HepG2 (cell line): ENCODE results near the gene CCL27. TPM values are rescaled to one million over a fixed set of nuclear protein-coding genes. Genes with fewer than 3 reads are reported as not detected.

ENCODE experiments used
- ATAC-seq: fragments of 200-7000 bp; cut with Tn5 transposase; 3 replicates; pipeline ENCODE4 v1.9.1; 2020; ENCODE audit warnings: mild to moderate bottlenecking, moderate library complexity
- BruUV-seq: library from RNA; stranded (reverse); fragments of 400-500 nt; replicated peaks from 2 replicates; lab custom pipeline; 2021; lab: Mats Ljungman, UMichigan
- CTCF ChIA-PET: fragments of 300-600 bp; formaldehyde crosslinking; extraction: SDS; loops from one replicate; lab custom pipeline; 2021; ENCODE audit warnings: low total read pairs, inconsistent platforms, low intra/inter-chr PET ratio; lab: Yijun Ruan, JAX
- POLR2A ChIA-PET: fragments of 350-600 bp; sonication (Branson Sonifier 250); formaldehyde crosslinking; loops from one replicate; lab custom pipeline; 2020; ENCODE audit warnings: antibody characterized with exemption, inconsistent platforms; lab: Yijun Ruan, JAX
- DNase-seq: peaks from one replicate; pipeline ENCODE4 v3.0.0-alpha.2; 2015; ENCODE audit warnings: low spot score
- FAIRE-seq: peaks from 3 replicates; lab custom pipeline; 2011; peaks lifted over from hg19 to GRCh38; lab: Jason Lieb, UNC
- H2AFZ ChIP-seq: one replicate; pipeline ENCODE4 v1.6.1; 2011; ENCODE audit warnings: low read length, inconsistent platforms
- H3K27ac ChIP-seq: fragments of 300-600 bp; 3 replicates; pipeline ENCODE4 v1.8.0; 2011; ENCODE audit warnings: mixed run types, mild to moderate bottlenecking, mixed read lengths, low read length, inconsistent platforms; ENCODE audit not compliant: insufficient read depth; ENCODE audit errors: extremely low read length
- H3K27me3 ChIP-seq, 2 experiments: fragments of 200-600 bp in 1 of 2; 2 replicates in 1 of 2; 3 replicates in 1 of 2; pipeline versions ENCODE4 v1.6.0 to v1.8.0; 2011; ENCODE audit warnings: low read length in 2 of 2, mild to moderate bottlenecking in 2 of 2, moderate library complexity in 2 of 2, inconsistent platforms in 1 of 2; ENCODE audit not compliant: insufficient read depth in 2 of 2, control insufficient read depth in 1 of 2
- H3K36me3 ChIP-seq, 2 experiments: fragments of 200-600 bp in 1 of 2; replicated peaks in 1 of 2; 2 replicates in 1 of 2; 3 replicates in 1 of 2; pipeline versions ENCODE4 v1.5.1 to v1.8.0; 2011; ENCODE audit warnings: low read length in 2 of 2, inconsistent platforms in 1 of 2; ENCODE audit not compliant: insufficient read depth in 2 of 2, control insufficient read depth in 1 of 2
- H3K4me1 ChIP-seq: 2 replicates; pipeline ENCODE4 v1.5.1; 2012; ENCODE audit warnings: low read length, inconsistent platforms; ENCODE audit not compliant: insufficient read depth
- H3K4me2 ChIP-seq: 2 replicates; pipeline ENCODE4 v1.6.0; 2011; ENCODE audit warnings: low read depth, low read length, inconsistent platforms
- H3K4me3 ChIP-seq, 3 experiments: fragments of 200-600 bp in 1 of 3; sonication (generic), shearing (Covaris generic) in 1 of 3; replicated peaks in 1 of 3; 2 replicates each; pipeline ENCODE4 v1.5.1; 2011 to 2016; ENCODE audit warnings: low read length in 3 of 3, inconsistent platforms in 2 of 3, low read depth in 2 of 3, mild to moderate bottlenecking in 2 of 3, control low read depth in 1 of 3, mixed read lengths in 1 of 3; ENCODE audit not compliant: insufficient read depth in 1 of 3
- H3K79me2 ChIP-seq: one replicate; pipeline ENCODE4 v1.6.1; 2011; ENCODE audit warnings: low read length, inconsistent platforms; ENCODE audit not compliant: insufficient read depth
- H3K9ac ChIP-seq: 2 replicates; pipeline ENCODE4 v1.6.0; 2011; ENCODE audit warnings: mild to moderate bottlenecking, low read depth, low read length, inconsistent platforms; ENCODE audit not compliant: insufficient read depth
- H3K9me3 ChIP-seq: 2 replicates; pipeline ENCODE4 v1.5.1; 2012; ENCODE audit warnings: mild to moderate bottlenecking, low read length
- H4K20me1 ChIP-seq: 2 replicates; pipeline ENCODE4 v1.6.0; 2011; ENCODE audit warnings: inconsistent platforms, mild to moderate bottlenecking, low read length, moderate library complexity; ENCODE audit not compliant: insufficient read depth
- CAMTA2 ChIP-seq: sonication (generic); formaldehyde crosslinking; IDR thresholded peaks from 2 replicates; pipeline ENCODE4 v1.4.0; 2020; ENCODE audit warnings: mild to moderate bottlenecking, missing genetic modification reagents, borderline replicate concordance
- CENPX ChIP-seq: sonication (generic); formaldehyde crosslinking; IDR thresholded peaks from 2 replicates; pipeline ENCODE4 v1.9.0; 2021; ENCODE audit warnings: mild to moderate bottlenecking, missing genetic modification reagents, moderate library complexity
- CHD4 ChIP-seq: fragments of 200-600 bp; sonication (generic); IDR thresholded peaks from 2 replicates; pipeline ENCODE4 v1.7.0; 2017; ENCODE audit warnings: mild to moderate bottlenecking, low read length, borderline replicate concordance
- CREM ChIP-seq, 2 experiments: sonication (generic) in 1 of 2; formaldehyde crosslinking in 1 of 2; IDR thresholded peaks; 2 replicates each; pipeline versions ENCODE4 v1.4.0 to v1.6.1; 2016 to 2020; ENCODE audit warnings: antibody characterized with exemption in 1 of 2, mild to moderate bottlenecking in 1 of 2, missing genetic modification reagents in 1 of 2
- GZF1 ChIP-seq: sonication (generic); formaldehyde crosslinking; IDR thresholded peaks from 2 replicates; pipeline ENCODE4 v1.5.1; 2020; ENCODE audit warnings: mild to moderate bottlenecking, missing genetic modification reagents
- MED13 ChIP-seq: sonication (generic); formaldehyde crosslinking; IDR thresholded peaks from 2 replicates; pipeline ENCODE4 v1.5.0; 2020; ENCODE audit warnings: missing genetic modification reagents
- MZF1 ChIP-seq: sonication (generic); formaldehyde crosslinking; IDR thresholded peaks from 2 replicates; pipeline ENCODE4 v1.8.1; 2023; ENCODE audit warnings: mild to moderate bottlenecking, missing genetic modification reagents, borderline replicate concordance
- NFIC ChIP-seq: IDR thresholded peaks from 2 replicates; pipeline ENCODE4 v1.6.1; 2012; ENCODE audit warnings: mild to moderate bottlenecking, low read length, inconsistent platforms
- PHF20 ChIP-seq: sonication (generic); formaldehyde crosslinking; IDR thresholded peaks from 2 replicates; pipeline ENCODE4 v1.5.0; 2020; ENCODE audit warnings: mild to moderate bottlenecking, missing genetic modification reagents
- SRY ChIP-seq: sonication (generic); formaldehyde crosslinking; IDR thresholded peaks from 2 replicates; pipeline ENCODE4 v1.8.0; 2022; ENCODE audit warnings: mild to moderate bottlenecking, missing genetic modification reagents
- SUZ12 ChIP-seq: fragments of 150-350 bp; IDR thresholded peaks from 2 replicates; pipeline ENCODE4 v1.6.1; 2014; ENCODE audit warnings: low read depth, low read length
- TBX3 ChIP-seq: fragments of 450-650 bp; IDR thresholded peaks from 2 replicates; pipeline ENCODE4 v1.6.1; 2017; ENCODE audit warnings: antibody characterized with exemption, mild to moderate bottlenecking, inconsistent platforms, borderline replicate concordance
- TCF7 ChIP-seq: sonication (generic); IDR thresholded peaks from 2 replicates; pipeline ENCODE4 v1.6.1; 2016; ENCODE audit warnings: antibody characterized with exemption, low read depth
- ZFX ChIP-seq: sonication (generic); formaldehyde crosslinking; IDR thresholded peaks from 2 replicates; pipeline ENCODE4 v1.4.0; 2020; ENCODE audit warnings: mild to moderate bottlenecking, low read depth, missing genetic modification reagents, moderate library complexity
- ZNF10 ChIP-seq: sonication (generic); formaldehyde crosslinking; IDR thresholded peaks from 2 replicates; pipeline ENCODE4 v1.4.0; 2020; ENCODE audit warnings: mild to moderate bottlenecking, low read depth, missing genetic modification reagents, borderline replicate concordance
- ZNF274 ChIP-seq: sonication (generic); formaldehyde crosslinking; IDR thresholded peaks from 2 replicates; pipeline ENCODE4 v1.5.1; 2020; ENCODE audit warnings: mild to moderate bottlenecking, missing genetic modification reagents
- ZNF441 ChIP-seq: sonication (generic); formaldehyde crosslinking; IDR thresholded peaks from 2 replicates; pipeline ENCODE4 v1.7.0; 2021; ENCODE audit warnings: missing genetic modification reagents, borderline replicate concordance
- ZNF563 ChIP-seq: sonication (generic); formaldehyde crosslinking; IDR thresholded peaks from 2 replicates; pipeline ENCODE4 v1.8.0; 2022; ENCODE audit warnings: mild to moderate bottlenecking, moderate library complexity, missing genetic modification reagents
- ZNF589 ChIP-seq: sonication (generic); formaldehyde crosslinking; conservative IDR thresholded peaks from 2 replicates; pipeline ENCODE4 v1.8.0; 2022; ENCODE audit warnings: mild to moderate bottlenecking, moderate library complexity, missing genetic modification reagents
- ZNF749 ChIP-seq: sonication (generic); formaldehyde crosslinking; IDR thresholded peaks from 2 replicates; pipeline ENCODE4 v1.8.0; 2022; ENCODE audit warnings: mild to moderate bottlenecking, missing genetic modification reagents, moderate library complexity, borderline replicate concordance
- ZNF761 ChIP-seq: sonication (generic); formaldehyde crosslinking; conservative IDR thresholded peaks from 2 replicates; pipeline ENCODE4 v1.4.0; 2020; ENCODE audit warnings: mild to moderate bottlenecking, missing genetic modification reagents
- ZNF850 ChIP-seq: sonication (generic); formaldehyde crosslinking; conservative IDR thresholded peaks from 2 replicates; pipeline ENCODE4 v1.9.0; 2021; ENCODE audit warnings: mild to moderate bottlenecking, missing genetic modification reagents
- WGBS: methylation state at CpG from one replicate; pipeline ENCODE4 v1.1.6; 2017; ENCODE audit warnings: low lambda C conversion rate; 5-methylcytosine and 5-hydroxymethylcytosine counted together
- in situ Hi-C: cut with HindIII; loops from 2 replicates; pipeline ENCODE4 v1.10.0; 2017; ENCODE audit warnings: low pct_unique_long_range_greater_than_20kb; ENCODE audit not compliant: extremely low pct_ligation_motif_present
- intact Hi-C: fragments of 100-400 bp; cut with micrococcal nuclease; formaldehyde crosslinking; loops from one replicate; pipeline ENCODE4 v1.10.0; 2022; ENCODE audit not compliant: unreplicated experiment
- polyA plus RNA-seq, 8 experiments: library from polyadenylated mRNA; depleted of rRNA in 3 of 8; stranded (reverse) in 7 of 8; unstranded in 1 of 8; fragments of >200 nt; fragmentation: Illumina TruSeq in 4 of 8; extraction: Trizol in 4 of 8; gene quantifications; 2 replicates each; pipeline versions ENCODE4 v1.2.1 to v1.2.3, GENCODE V29; 2011 to 2016; ENCODE audit warnings: low read depth in 4 of 8, missing spikeins in 1 of 8, mixed read lengths in 1 of 8; ENCODE audit not compliant: insufficient read depth in 1 of 8
- total RNA-seq, 5 experiments: library from RNA; depleted of rRNA; stranded (reverse); fragments of >200 nt; fragmentation: Illumina TruSeq; extraction: Trizol; gene quantifications; 2 replicates each; pipeline ENCODE4 v1.2.3, GENCODE V29; 2016; ENCODE audit warnings: low read depth in 1 of 5
- TF ChIP-seq, protein P1 (sequence below): sonication (generic); formaldehyde crosslinking; IDR thresholded peaks from 2 replicates; pipeline ENCODE4 v1.5.0; 2020; ENCODE audit warnings: mild to moderate bottlenecking, missing genetic modification reagents, borderline replicate concordance
- TF ChIP-seq, protein P2 (sequence below): sonication (generic); formaldehyde crosslinking; IDR thresholded peaks from 2 replicates; pipeline ENCODE4 v1.5.0; 2020; ENCODE audit warnings: missing genetic modification reagents

CCL27 gene
- total and polyA plus RNA-seq, 2 of the 13 experiments (the other 11 are each of a cell fraction or from before 2014, with no cell fraction given) = not detected

DNA sequence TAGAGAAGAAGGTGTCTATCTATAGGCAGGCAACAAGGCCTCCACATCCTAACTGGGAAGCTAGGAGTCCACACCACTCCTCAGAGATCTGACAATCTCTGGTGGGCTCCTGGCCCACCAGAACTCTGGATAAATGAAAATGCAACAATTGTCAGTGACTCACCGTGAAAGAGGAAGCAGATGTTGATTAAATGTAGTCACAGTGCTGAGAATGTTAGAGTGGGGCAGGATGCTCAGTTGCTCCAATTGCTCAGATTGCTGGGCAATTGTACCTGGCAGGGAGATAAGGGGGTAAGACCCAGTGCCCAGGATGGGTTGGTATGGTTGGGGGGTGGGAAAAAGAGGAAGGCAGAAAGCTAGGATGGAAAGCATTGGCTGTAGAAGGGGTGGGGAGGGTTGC is 24.3 kb upstream of the CCL27 start (continued):
- TF ChIP-seq ZNF274 (CRISPR knock-in tag) (no peak), ZNF563 (CRISPR knock-in tag) (no peak), CHD4 (no peak), TBX3 (no peak), ZNF761 (CRISPR knock-in tag) (no peak), CENPX (CRISPR knock-in tag) (no peak), ZNF441 (no peak), CAMTA2 (CRISPR knock-in tag) (no peak), SRY (no peak), ZNF589 (no peak)
- TF ChIP-seq, protein P1, sequence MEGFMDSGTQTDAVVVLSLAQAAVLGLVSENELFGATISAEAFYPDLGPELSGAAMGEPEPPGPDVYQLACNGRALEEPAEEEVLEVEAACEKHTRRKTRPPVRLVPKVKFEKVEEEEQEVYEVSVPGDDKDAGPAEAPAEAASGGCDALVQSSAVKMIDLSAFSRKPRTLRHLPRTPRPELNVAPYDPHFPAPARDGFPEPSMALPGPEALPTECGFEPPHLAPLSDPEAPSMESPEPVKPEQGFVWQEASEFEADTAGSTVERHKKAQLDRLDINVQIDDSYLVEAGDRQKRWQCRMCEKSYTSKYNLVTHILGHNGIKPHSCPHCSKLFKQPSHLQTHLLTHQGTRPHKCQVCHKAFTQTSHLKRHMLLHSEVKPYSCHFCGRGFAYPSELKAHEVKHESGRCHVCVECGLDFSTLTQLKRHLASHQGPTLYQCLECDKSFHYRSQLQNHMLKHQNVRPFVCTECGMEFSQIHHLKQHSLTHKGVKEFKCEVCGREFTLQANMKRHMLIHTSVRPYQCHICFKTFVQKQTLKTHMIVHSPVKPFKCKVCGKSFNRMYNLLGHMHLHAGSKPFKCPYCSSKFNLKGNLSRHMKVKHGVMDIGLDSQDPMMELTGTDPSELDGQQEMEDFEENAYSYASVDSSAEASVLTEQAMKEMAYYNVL (CRISPR knock-in tag) = no peak

DNA sequence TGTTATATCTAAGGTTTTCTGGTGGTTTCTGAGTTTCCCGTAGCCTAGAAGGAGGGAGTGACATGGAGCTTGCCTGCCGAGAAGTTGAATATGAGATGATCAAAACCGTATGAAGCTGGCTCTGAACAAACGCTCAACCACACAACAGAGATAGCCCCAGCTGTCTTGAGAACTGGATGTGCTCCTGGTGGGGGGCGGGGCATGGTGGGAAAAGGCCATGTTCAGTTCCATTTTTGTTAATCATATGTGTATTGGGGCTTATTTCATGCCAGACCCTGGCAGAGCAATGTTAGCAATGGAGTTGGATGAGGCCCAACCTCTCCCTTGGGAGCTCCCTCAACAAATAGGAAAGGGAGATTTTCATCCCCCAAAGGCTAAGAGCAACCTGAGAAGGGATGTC is 23.8 kb upstream of the CCL27 start:
- no TSS peak for BruUV-seq
- H3K9ac ChIP-seq = no peak overlapping the region
- H3K79me2 ChIP-seq = no peaks in the 10 kb centered on the region
- ChIA-PET POLR2A (no interaction called here), CTCF (interaction anchor here (0.7 kb wide), 1 partner anchor 22 kb away, joined by 3 read pairs; no protein-coding TSS in a partner anchor)
- FAIRE-seq (no peak), DNase-seq (no peak), ATAC-seq (no peak)
- in situ Hi-C loops (no loop called here), intact Hi-C loops (no loop called here)
- H4K20me1 ChIP-seq = no peaks in the 10 kb centered on the region
- no peak overlapping the region for H3K4me2 ChIP-seq
- no peak overlapping the region for H3K4me3 ChIP-seq
- peaks cover 56% of the 10 kb centered on the region for H3K4me1 ChIP-seq
- H3K27ac ChIP-seq = no peak overlapping the region
- H3K36me3 ChIP-seq = no peaks in the 10 kb centered on the region
- WGBS = 81% methylated on average over 5 of the region's 5 CpGs
- H2AFZ ChIP-seq = no peak overlapping the region
- H3K27me3 ChIP-seq = no peaks in the 10 kb centered on the region
- no peaks in the 10 kb centered on the region for H3K9me3 ChIP-seq
- TF ChIP-seq MZF1 = no peak
- no peak for TF ChIP-seq PHF20 (CRISPR knock-in tag)
- TF ChIP-seq NFIC = no peak
- no peak for TF ChIP-seq TCF7
- TF ChIP-seq GZF1 (CRISPR knock-in tag) = no peak
- TF ChIP-seq MED13 (CRISPR knock-in tag) = no peak
- TF ChIP-seq, protein P2, sequence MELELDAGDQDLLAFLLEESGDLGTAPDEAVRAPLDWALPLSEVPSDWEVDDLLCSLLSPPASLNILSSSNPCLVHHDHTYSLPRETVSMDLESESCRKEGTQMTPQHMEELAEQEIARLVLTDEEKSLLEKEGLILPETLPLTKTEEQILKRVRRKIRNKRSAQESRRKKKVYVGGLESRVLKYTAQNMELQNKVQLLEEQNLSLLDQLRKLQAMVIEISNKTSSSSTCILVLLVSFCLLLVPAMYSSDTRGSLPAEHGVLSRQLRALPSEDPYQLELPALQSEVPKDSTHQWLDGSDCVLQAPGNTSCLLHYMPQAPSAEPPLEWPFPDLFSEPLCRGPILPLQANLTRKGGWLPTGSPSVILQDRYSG (CRISPR knock-in tag) = no peak
- no peak for TF ChIP-seq ZFX (CRISPR knock-in tag)
- TF ChIP-seq SUZ12 = no peak
- TF ChIP-seq ZNF850 = no peak
- no peak for TF ChIP-seq ZNF10 (CRISPR knock-in tag)
- no peak for TF ChIP-seq CREM (IDR thresholded peaks at IDR 0.05)
- TF ChIP-seq CREM (CRISPR knock-in tag; IDR thresholded peaks at IDR 0.05) = no peak
- TF ChIP-seq ZNF749 (CRISPR knock-in tag) = no peak
